Activated T-cell treated with anti-CD3 and anti-CD28 coated beads, Interleukin-2, amount 50 U/mL, for 48 hours (primary cell): ENCODE results near the gene ZFAND2B.

Experiments
- DNase-seq, 2 experiments: peaks; one replicate each; pipeline ENCODE4 v3.0.0-alpha.2; 2020

The ZFAND2B gene

DNA sequence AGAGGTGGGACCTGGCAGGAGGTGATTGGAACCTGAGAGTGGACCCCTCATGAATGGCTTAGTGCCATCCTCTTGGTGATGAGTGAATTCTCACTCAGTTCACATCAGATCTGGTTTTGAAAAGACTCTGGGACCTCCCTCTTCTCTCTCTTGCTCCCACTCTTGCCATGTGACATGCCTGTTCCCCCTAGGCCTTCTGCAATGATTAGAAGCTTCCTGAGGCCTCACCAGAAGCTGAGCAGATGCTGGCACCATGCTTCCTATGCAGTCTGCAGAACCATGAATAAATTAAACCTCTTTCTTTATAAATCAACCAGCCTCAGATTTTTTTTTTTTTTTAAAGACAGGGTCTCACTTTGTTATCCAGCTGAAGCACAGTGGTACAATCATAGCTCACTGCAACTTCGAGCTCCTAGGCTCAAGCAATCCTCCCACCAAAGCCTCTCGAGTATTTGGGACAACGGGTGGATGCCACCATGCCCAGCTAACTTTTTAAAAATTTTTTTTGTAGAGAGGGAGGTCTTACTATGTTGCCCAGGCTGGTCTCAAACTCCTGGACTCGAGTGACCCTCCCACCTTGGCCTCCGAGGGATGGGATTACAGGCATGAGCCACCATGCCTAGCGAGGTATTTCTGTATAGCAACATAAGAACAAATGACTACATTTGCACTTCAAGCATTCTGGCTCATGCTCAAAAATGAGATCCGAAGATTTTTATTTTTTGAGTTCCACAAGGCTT, 2.0 kb upstream of the ZFAND2B start:
- no peak for DNase-seq

- no peak for DNase-seq
Measured at GRCh38 chr2:219205165-219205538, 1.4 kb upstream of the ZFAND2B start.

- DNase-seq = no peak
Measured at GRCh38 chr2:219205981-219206327, 628 bp upstream of the ZFAND2B start.

- DNase-seq = no peak
Measured at GRCh38 chr2:219207134-219207883, 727 bp downstream of the ZFAND2B start.

DNA sequence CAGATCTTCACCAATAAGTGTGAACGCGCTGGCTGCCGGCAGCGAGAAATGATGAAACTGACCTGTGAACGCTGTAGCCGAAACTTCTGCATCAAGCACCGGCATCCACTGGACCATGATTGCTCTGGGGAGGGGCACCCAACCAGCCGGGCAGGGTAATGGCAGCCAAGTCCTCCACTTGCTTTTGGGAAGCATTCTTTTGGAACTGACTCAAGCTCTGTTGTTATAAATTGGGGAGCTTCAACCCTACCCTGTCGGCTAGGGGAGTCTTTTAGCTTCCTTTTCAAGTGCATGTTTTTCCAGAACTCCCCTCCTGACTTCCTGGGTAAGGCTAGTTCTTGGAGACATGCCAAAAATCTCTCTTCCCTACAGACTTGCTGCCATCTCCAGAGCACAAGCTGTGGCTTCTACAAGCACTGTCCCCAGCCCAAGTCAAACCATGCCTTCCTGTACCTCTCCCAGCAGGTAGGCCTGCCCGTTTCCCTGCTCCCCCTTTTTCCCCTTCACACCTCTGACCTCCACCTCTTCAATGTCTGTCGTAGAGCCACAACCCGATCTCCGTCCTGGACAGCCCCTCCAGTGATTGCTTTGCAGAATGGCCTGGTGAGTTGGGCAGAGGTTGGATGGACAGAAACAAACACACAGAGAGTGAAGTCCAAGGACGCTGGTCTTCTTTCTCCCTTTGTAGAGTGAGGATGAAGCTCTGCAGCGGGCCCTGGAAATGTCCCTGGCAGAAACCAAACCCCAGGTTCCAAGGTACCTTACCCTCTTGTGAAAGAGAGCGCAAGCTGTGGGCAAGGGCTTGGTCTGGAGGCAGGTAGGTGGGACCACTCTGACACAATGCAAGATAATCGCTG, 1.5 kb downstream of the ZFAND2B start:
- no peak for DNase-seq

DNA sequence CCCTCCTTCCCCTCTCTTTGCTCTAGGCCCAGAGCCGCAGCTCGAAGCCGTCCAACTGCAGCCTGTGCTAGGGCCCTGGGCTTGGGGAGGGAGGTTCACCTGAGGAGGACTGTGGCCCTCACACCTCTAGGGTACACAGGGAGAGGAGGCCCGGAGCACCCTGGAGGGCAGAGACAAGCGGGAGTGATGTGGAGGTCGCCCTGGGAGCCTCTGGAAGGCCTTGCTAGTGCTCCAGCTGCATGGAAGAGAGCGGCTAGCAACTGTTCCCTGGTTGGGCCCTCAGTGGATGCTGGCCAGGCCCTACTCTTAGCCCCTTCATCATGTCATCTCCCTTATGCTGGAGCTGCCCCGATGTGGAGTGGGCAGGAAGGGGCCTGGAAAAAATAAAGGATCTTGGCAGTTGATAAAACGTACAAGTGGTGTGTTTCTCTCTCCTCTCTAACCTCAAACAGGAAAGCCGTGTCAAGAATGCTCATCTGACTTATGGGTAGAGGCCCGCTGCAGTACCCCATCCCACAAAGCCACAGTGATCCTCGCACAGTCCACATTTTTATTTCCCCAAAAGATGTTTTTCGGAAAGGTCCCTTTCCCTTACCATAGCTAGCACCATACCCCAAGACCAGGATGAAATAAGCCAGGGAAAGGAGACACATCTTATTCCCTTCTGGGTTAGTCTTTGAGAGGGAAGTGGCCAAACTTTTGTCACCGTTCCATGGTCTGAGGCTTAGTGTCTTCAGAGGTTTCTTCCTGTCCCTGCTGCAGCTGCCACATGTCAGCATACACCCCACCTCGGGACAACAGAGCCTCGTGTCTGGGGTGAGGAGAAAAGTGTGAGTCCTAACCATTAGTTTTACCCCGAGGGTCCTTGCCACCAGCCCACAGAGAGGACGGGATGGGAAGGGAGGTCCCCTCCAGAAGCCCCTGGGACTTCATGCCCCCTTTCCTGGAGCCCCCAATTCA, 2.9 kb downstream of the ZFAND2B start:
- DNase-seq = no peak

- DNase-seq = no peak
Measured at GRCh38 chr2:219210196-219210885, 3.8 kb downstream of the ZFAND2B start.

GRCh38 chr2:219210886-219211362, 4.3 kb downstream of the ZFAND2B start:
- DNase-seq = no peak

DNA sequence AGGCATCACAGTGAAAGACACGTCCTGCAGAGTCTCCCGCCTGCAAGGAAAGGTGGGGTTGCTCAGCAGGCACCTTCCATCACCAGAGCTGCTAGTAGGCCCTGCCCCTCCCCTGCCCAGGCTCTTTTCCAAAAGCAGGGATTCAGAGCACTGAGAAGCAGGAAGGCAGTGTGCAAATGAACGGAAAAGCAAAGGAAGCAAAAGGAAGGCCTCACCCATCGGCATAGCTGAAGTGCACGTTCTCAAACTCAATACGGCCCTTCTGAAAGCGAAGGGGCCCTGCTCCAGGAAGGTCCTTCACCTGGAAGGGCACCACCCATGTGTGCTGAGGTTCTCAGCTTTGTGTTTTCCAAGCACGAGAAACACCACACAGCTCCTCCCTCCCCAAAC, 6.4 kb downstream of the ZFAND2B start:
- no peak for DNase-seq

- DNase-seq = no peak
Measured at GRCh38 chr2:219213486-219214071, 7.0 kb downstream of the ZFAND2B start.

GRCh38 chr2:219214141-219214540, 7.6 kb downstream of the ZFAND2B start:
- no peak for DNase-seq

DNA sequence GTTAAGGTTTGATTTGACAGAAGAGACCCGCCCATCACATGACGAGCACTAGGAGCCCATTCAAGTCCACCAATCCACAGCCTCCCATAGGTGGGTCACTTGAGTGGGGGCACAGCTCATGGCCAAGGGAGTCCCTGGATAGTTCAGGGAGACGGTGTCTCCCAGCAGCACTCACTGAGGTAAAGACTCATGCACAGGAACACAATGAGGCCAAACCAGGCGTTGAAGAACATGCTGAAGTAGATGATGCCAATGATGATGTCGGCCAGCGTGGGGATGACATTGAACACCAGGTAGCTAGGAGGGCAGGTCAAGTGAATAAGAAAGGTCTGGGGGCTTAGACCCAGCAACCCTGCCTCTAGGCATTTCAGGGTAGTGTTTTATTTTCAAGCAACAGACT, 8.2 kb downstream of the ZFAND2B start:
- DNase-seq = no peak

DNA sequence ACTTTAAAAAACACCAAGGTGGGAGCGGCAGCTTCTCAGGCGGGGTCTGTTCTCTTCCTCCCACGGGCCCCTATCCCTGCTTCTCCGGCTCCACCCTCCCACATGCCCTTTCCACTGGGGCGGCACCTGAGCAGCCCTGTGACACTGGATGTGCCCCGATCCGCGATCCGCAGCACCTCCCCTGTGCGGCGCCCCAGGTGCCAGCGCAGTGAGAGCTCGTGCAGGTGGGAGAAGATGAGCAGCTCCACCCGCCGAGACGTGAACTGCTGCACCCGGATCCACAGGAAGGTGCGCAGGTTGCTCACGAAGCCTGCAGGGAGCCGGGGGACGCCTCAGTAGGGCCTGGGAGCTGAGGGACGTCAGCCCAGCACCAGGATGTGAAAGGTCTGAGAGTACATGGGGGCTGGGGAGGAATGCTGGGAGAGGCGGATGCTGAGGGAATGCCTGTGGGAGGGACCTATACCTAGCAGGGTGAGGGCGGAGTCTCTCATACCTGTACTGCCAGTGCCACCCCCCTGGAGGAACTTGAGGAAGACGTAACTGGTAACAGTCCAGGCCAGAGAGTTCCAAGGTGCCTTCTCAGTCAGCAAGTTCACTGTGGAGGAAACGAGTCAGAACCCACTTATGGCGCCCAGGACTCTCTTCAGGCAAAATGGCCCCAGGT, 9.4 kb downstream of the ZFAND2B start:
- DNase-seq = no peak

- no peak for DNase-seq
Measured at GRCh38 chr2:219216535-219216915, 9.9 kb downstream of the ZFAND2B start.

DNA sequence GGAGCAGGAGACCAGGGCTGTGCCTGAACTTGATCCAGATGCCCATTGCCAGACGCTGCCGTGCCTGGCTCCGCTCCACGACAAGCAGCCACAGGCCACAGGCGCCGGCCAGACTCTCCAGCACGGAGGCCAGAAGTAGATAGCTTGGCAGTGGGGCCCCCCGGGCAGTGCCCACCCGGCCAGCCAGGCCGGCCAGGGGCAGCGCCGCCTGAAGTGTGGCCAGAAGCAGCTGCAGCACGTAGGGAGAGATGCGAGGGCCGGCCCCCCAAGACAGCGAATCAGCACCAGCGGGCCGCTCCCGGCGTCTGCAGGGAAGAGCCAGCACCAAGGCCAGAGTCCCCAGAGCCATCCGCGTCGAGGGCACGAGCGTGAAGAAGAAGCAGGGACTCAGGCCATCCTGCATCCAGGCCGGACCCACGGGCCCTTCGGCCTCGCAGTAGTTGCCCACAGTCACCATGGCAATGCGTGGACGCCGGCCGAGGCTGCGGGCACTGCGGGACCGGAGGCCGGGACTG, 11.7 kb downstream of the ZFAND2B start:
- no peak for DNase-seq

DNA sequence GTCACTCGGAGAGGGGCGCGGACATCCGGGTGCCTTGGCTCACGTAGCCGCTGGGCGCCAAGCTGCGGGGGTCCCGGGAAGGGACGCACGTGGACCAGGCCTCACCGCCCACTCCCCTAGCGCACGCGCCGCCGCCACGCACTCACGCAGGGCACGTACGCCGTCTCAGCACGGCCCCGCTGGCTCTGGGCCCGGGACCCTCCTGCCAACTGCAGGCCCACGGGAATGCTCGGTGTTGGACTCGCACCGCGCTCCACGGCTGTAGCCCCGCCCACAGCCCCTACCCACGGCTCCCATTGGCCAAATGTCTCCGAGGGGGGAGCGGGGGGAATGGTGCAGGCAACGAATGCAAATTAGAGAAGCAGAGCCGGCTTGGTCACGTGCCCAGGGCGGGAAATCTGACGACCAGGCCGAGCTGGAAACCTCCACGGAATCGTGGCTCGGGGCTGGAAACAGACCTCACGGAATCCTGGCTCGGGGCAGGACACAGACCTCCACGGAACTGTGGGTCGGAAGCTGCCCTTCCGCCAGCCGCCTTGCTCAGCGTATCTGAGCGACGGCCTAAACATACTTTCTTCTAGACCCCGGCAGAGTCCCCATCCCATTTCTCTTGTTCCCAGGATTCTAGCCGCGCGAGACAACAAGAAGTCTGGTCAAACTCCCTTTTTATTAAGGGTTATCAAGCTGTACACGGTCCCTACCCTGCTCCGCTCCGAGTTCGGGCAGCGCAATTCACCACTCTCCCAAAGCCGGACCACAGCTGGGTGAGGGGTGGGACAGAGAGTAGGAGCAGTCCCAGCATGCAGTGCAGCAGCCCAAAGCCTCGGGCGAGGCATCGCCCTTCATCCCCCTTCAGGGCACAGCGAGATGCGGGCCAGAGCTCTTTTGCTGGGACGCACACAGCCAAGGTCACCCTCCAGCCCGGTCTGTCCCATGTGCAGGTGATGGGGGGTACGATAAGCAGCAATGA, 12.4 kb downstream of the ZFAND2B start, which contains the start of gene ABCB6:
Gene ABCB6, minus strand, starts transcription at position 227 of the 970 bp plus-strand sequence. CDS start 285 bp downstream, outside the sequence.
- DNase-seq = peak; percentile 93 to 95

GRCh38 chr2:219219784-219220532, 13.4 kb downstream of the ZFAND2B start:
- DNase-seq = no peak
